Measurements from ENCODE around the gene KLHL21.

- TF ChIP-seq POLR2A (IDR thresholded peaks at IDR 0.05) (no peak), CTCF (IDR thresholded peaks at IDR 0.05) (no peak), POLR2AphosphoS5 (IDR thresholded peaks at IDR 0.05) (no peak)
Observed at GRCh38 chr1:6622396-6623152, 19.9 kb upstream of the KLHL21 start.

All from prostate gland (tissue), 2 donors.